ENCODE results near the gene TTC17.
"Not testable (repeated sequence)": the region's sequence is repeated elsewhere in the genome, so short reads cannot be mapped to it uniquely, and the experiment has no call there.

Gene TTC17

GRCh38 chr11:43392713-43393112 lies 34.0 kb downstream of the TTC17 start:
- no peak for DNase-seq (ENCODE audit: low read depth)

DNA sequence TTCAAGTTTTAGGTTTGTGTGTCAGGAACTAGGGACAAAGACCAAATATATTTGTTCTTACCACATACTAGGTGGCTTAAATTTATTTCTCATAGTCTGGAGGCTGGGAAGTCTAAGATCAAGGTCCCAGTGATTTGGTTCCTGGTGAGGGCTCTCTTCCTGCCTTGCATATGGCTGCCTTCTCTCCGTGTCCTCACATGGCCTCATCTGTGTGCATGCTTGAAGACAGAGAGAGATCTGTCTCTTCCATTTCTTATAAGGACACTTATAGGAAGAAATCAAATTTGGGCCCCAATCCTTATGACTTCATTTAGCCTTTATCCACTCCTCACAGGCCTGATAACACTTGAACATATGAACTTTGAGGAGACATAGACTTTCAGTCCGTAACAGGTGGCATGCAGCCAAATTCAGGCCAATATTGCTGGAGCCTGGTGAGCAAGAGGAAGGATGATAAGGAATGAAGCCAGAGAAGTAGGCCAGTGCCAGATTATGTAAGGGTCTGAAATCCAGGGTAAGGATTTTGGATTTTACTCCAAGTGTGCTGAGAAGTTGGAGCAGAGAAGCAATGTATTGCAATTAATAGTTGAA lies 35.1 kb downstream of the TTC17 start:
- peak; percentile 64 for DNase-seq (ENCODE audit: low read depth)

DNA sequence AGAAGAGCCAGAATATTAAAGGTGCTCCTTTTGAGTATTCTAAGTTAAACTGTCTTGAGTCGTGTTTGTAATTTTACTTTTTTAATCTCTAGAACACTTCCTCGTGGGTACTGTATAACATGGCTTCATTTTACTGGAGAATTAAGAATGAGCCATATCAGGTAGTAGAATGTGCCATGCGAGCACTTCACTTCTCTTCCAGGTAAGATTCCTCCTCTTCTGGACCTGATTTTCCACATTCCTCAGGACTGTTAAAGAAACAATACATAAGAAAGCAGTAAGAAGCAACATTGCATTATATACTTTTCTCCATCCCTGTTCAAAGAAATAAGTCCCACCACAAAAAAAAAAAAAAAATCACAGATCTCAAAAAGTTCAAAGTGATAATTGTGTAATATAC lies 37.9 kb downstream of the TTC17 start:
- DNase-seq (ENCODE audit: low read depth): no peak

GRCh38 chr11:43397251-43397650 lies 38.5 kb downstream of the TTC17 start:
- no peak for DNase-seq (ENCODE audit: low read depth)

GRCh38 chr11:43399983-43400630 lies 41.4 kb downstream of the TTC17 start:
- peak; percentile 51 for DNase-seq (ENCODE audit: low read depth)

GRCh38 chr11:43401252-43401651 lies 42.5 kb downstream of the TTC17 start:
- DNase-seq (ENCODE audit: low read depth): no peak

GRCh38 chr11:43401811-43402210 lies 43.1 kb downstream of the TTC17 start:
- not testable (repeated sequence) for DNase-seq (ENCODE audit: low read depth)

- DNase-seq (ENCODE audit: low read depth): no peak
Observed at GRCh38 chr11:43403357-43404231, 44.9 kb downstream of the TTC17 start.

DNA sequence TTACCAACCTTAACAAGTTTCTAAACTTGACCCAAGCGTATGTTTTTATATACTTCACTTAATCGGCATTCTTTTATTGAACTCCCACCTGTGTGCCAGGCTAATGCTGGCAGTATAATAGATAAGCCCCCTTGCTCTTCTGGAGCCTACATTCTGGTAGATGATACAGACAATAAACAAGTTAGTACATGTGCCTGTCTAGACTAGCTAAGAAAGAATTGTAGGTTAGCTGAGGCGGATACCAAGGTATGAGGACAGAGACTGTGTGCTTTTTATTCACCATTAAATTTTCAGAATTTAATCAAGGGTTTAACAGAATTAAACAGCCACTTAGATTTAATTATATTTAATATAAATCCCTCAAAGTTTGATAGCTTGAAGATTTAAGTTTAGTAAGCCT lies 45.7 kb downstream of the TTC17 start:
- no peak for DNase-seq (ENCODE audit: low read depth)

DNA sequence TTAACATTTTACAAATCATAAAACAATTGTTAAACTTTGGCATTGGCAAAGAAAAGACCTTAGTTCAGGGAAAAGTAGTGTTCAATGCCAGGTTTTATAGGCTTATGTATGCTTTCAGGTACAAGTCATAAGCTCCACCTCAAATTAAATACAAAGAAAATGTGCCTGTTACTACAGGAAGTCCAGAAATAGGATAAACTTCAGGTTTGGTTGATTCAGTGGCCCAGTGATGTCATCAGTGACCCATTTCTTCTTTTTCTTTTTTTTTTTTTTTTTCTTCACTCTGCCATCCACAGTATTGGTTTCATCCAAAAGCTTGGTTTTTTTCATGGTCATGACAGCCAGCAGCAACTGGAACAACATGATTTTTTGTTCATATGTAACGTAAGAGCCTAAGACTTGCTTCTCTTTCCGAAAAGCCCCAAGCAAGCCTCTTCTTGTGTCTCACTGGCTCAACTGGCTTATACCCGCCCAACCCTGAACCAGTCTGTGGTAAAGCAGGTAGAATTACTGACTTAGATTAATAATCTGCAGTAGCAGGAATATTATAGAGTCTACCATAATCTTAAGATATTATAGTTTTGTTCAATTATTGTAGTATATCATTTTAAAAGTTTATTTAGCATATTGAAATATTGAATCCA lies 46.2 kb downstream of the TTC17 start:
- DNase-seq (ENCODE audit: low read depth): no peak

DNA sequence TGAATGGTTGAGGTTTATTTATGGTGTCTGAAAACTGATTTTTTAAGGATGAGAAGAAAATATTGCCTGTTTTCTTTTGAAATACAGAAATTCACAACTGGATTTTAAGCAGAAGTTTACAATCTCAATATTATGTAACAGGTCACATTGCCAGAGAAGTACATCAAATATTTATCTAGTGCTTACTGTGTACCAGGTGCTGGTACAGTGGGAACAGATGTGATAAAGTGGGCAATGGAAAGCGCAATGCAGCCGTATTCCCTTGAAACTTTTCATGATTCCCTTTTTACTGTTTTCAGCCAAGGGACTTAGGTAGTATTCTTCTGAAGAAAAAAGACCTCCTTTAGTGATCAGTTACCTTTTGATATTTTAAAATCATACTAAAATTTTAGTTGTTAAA lies 49.6 kb downstream of the TTC17 start:
- no peak for DNase-seq (ENCODE audit: low read depth)

DNA sequence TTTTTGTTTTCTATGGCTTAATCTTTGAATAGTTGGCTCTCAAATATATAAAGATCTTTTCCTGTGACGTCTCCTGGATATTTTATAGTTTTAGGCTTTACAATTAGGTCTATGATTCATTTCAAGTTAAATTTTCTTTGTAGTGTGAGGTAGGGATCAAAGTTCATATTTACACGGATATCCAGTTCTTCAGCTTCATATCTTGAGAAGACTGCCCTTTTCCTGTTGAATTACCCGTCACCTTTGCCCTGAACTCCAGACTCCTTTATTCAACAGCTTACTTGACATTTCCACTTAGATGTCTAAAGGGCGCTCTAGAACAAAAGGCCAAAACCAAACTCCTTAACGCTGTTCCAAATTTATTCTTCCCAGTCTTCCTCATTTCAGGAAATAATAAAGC lies 51.7 kb downstream of the TTC17 start:
- DNase-seq (ENCODE audit: low read depth): no peak

DNA sequence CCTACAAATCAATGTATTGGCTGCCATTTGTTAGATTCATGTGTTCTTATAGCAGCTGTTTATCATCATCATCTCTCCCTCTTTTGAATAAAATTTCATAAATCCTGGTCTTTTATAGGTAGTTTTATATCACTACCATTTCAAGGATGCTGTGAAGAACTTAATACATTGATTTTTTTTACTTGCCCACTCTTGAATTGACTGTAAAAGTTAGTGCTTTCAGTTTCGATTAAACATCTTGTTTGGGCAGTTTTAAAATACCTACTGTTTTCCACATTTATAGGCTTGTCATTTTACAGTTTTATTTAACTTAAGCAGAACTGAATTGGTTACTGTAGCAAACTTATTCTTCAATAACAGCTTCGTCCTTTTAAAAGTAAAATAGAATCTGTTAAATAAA lies 59.5 kb downstream of the TTC17 start:
- no peak for DNase-seq (ENCODE audit: low read depth)

DNA sequence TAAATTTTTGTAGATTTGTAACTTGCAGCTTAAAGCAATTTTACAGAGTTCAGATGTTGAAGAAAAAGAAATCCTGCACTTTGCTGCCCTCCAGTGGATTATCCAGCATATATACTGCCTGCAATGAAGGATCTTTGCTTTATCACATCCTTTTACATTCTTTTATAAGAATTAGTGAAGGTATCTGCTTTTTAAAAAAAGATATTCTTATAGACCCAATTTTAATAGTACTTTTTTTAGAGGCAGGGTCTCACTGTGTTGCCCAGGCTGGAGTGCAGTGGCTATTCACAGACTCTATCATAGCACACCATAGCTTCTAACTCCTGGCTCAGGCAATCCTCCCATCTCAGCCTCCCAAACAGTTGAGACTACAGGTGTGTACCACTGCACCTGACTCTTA lies 60.7 kb downstream of the TTC17 start:
- DNase-seq (ENCODE audit: low read depth): peak; percentile 48

DNA sequence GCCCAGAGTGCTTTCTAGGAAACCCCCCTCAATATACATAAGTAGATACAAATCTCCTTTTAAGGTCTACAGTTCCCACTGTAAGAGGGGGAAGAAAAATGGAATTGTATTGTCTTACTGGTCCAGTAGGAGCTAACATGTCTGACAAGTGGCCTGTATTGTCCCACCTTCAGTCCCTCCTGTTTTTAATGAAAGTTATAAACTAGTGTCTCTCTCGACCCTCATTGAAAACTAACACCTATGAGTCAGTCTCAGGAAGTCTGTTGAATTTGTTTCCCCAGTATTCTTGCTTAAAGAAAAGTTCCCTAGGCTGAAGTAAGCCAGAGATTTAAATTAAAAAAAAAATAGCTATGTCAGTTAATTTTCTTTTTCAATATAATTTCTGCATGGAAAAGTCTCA lies 69.3 kb downstream of the TTC17 start:
- peak; percentile 6 for DNase-seq (ENCODE audit: low read depth)

- not testable (repeated sequence) for DNase-seq (ENCODE audit: low read depth)
Observed at GRCh38 chr11:43430916-43431315, 72.2 kb downstream of the TTC17 start.

DNA sequence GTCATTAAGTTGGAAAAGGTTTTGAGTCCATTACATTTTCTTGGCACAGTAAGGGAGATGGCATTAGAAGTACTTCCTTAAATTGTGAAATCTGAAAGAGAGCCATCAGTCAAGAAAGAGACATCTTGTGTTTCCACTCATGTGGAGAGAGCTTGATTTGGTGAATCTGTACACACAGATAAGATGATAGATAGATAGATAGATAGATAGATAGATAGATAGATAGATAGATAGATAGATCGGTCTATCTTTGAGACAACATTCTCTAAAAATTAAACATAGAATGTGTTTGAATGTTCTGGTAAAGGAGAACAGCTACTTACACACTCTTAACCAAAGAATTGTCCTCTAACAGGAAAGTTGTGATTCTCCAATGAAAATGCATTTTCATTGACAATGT lies 76.2 kb downstream of the TTC17 start:
- DNase-seq (ENCODE audit: low read depth): peak; percentile 4

- no peak for DNase-seq (ENCODE audit: low read depth)
Observed at GRCh38 chr11:43440486-43440885, 81.8 kb downstream of the TTC17 start.

DNA sequence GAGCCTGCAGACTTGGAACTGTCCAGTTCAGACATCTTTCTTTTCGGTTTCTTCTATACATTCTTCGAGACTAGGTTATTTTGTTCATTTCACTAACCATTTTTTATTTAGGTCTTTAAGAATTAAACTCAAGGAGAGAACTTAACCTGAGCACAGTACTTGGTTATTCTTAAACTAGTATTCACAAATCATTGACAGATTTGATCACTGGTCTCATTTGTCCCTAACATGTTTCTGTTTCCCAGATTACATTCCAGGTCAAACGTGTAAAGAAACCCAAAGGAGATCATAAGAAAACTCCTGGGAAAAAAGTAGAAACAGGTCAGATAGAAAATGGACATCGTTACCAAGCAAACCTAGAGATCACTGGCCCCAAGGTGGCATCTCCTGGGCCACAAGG lies 85.1 kb downstream of the TTC17 start:
- no peak for DNase-seq (ENCODE audit: low read depth)

DNA sequence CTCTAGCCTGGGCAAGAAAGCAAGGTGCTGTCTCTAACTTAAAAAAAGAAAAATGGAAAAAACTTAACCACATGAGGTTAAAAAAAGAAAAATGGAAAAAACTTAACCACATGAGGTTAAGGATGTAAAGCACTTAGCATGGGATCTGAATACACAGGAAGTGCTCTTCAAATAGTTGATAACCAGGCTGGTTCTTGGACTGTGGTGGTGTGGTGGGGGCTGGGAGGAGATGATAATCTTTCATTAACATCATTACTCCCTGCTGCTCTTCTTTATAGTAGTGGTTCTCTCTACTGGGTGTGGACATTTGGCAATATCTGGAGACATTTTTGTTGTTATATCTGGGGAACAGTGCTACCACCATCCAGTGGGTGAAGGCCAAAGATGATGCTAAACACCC lies 88.4 kb downstream of the TTC17 start:
- no peak for DNase-seq (ENCODE audit: low read depth)

DNA sequence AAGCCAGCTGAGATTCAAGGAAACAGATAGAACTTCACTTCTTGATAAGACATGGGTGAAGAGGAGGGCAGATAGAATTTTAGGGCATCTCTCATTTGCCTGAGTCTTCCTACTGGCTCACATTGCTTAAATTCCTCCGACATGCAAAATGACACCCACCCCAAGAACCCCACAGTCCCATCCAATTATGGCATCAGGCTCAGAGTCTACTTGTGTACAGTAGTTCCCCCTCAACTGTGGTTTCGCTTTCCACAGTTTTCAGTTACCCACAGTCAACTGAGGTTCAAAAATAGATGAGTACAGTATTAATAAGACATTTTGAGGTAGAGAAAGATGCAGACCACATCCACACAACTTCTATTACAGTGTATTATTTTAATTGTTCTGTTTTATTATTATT lies 99.8 kb downstream of the TTC17 start:
- DNase-seq (ENCODE audit: low read depth): no peak

- no peak for DNase-seq (ENCODE audit: low read depth)
Observed at GRCh38 chr11:43459246-43459645, 100.5 kb downstream of the TTC17 start.

DNA sequence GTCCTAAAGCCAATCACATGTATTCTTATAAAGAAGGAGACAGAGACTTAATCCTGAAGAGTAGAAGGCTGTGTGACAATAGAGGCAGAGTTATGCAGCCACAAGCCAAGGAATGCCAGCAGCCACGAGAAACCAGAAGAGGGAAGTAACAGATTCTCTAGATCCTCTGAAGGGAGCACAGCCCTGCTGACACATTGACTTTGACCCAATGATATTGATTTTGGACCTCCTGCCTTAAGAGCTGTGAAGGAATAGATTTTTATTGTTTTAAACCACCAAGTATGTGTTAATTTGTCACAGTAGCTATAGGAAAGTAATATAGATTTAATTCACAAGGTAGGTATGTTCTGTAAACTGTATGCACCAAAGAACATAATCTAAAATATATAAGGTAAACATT lies 103.6 kb downstream of the TTC17 start:
- DNase-seq (ENCODE audit: low read depth): no peak
